HG03196 (cell line): ENCODE results near the gene RBM4B.
"Not testable (repeated sequence)": the region's sequence is repeated elsewhere in the genome, so short reads cannot be mapped to it uniquely, and the experiment has no call there.

Experiments used
- ATAC-seq: cut with Tn5 transposase; IDR thresholded peaks from one replicate; pipeline ENCODE4 v1.9.1; 2021; ENCODE audit not compliant: unreplicated experiment

The RBM4B gene

GRCh38 chr11:66677599-66678375 lies at the start of gene RBM4B:
Gene RBM4B, minus strand, starts transcription at chr11:66677887. Its CDS starts 808 bp downstream, at chr11:66677079.
- peak; percentile 81 for ATAC-seq

- no peak for ATAC-seq
These were observed 48.0 kb upstream of the RBM4B start for GRCh38 chr11:66725647-66726046.

- ATAC-seq: no peak
These were observed 47.4 kb upstream of the RBM4B start for GRCh38 chr11:66725114-66725513.

GRCh38 chr11:66724167-66724566 lies 46.5 kb upstream of the RBM4B start:
- ATAC-seq: not testable (repeated sequence)

- ATAC-seq: no peak
These were observed 46.0 kb upstream of the RBM4B start for GRCh38 chr11:66723693-66724092.

- ATAC-seq: no peak
These were observed 45.3 kb upstream of the RBM4B start for GRCh38 chr11:66722745-66723651.

GRCh38 chr11:66721939-66722338 lies 44.3 kb upstream of the RBM4B start:
- no peak for ATAC-seq

GRCh38 chr11:66720899-66721470 lies 43.3 kb upstream of the RBM4B start:
- ATAC-seq: no peak

- ATAC-seq: no peak
These were observed 42.7 kb upstream of the RBM4B start for GRCh38 chr11:66720223-66720898.

GRCh38 chr11:66719111-66719872 lies 41.6 kb upstream of the RBM4B start:
- no peak for ATAC-seq

- no peak for ATAC-seq
These were observed 40.8 kb upstream of the RBM4B start for GRCh38 chr11:66718320-66718971.

GRCh38 chr11:66717925-66718319 lies 40.2 kb upstream of the RBM4B start:
- ATAC-seq: no peak

- no peak for ATAC-seq
These were observed 39.3 kb upstream of the RBM4B start for GRCh38 chr11:66716996-66717395.

GRCh38 chr11:66715346-66716085 lies 37.8 kb upstream of the RBM4B start:
- ATAC-seq: no peak

GRCh38 chr11:66713746-66714480 lies 36.2 kb upstream of the RBM4B start:
- no peak for ATAC-seq

- ATAC-seq: no peak
These were observed 32.8 kb upstream of the RBM4B start for GRCh38 chr11:66710384-66710930.

GRCh38 chr11:66708701-66709100 lies 31.0 kb upstream of the RBM4B start:
- ATAC-seq: no peak

- no peak for ATAC-seq
These were observed 30.4 kb upstream of the RBM4B start for GRCh38 chr11:66708094-66708493.
